C4-2B (cell line): ENCODE measurements around the gene NEDD4L.
A peak's percentile ranks its signal among the peaks of the same experiment; 100 is the strongest.

Source experiments
- H3K27ac ChIP-seq: fragments of 450-650 bp; 2 replicates; pipeline ENCODE4 v1.5.1; 2017
- CTCF ChIP-seq: fragments of 450-650 bp; conservative IDR thresholded peaks from 2 replicates; pipeline ENCODE4 v1.5.1; 2017; ENCODE audit warnings: mild to moderate bottlenecking
- ZFX ChIP-seq: fragments of 450-650 bp; IDR thresholded peaks from 2 replicates; pipeline ENCODE4 v1.6.1; 2017

The NEDD4L gene

GRCh38 chr18:58321986-58322385, 278.0 kb downstream of the NEDD4L start:
- H3K27ac ChIP-seq, result no peak overlapping the region
- TF ChIP-seq CTCF, result peak; percentile 71
- TF ChIP-seq ZFX, result no peak

GRCh38 chr18:58322464-58322863, 278.4 kb downstream of the NEDD4L start:
- no peak overlapping the region for H3K27ac ChIP-seq
- TF ChIP-seq ZFX (no peak), CTCF (peak; percentile 7; the same call in 1 of the 2 replicates)

DNA sequence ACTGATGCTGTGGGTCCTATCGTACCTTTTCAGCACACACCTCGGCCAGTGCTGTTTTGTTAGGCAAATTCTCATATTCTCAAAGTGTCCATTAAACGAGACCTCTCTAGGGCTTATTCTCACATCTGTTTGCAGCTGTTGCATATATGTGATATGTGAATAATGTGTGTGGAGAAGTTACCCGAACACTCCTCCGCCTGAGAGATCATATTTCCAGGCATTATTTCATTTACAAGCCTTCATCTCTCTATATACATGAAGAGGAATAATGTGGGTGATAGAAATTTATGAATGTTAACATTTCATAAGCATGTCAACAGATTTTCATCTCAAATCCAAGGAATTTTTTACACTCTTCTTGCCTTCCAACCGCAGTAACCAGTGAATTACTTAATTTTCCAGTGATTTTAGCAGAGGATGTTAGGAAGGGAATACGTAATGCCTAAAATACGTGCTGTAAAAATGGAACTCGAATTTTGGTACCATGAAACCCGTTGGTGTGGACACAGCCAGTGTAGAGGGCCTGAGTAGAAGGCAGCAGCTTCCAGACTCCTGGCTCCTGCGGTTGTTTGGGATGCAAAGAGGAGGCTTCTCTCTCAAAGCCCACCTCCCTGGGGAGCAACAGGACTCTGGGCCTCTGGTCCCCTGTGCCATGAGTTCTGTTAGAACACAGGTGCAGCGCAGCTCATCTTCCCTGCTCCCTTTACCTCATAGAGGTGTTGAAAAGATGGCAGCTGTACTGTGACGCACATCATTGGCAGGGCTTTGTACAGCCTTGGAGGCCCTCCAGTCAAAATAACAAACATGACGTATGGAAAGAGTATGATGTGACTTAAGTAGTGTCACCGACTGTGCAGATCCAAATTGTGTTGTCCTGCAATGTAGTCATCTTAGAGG, 280.1 kb downstream of the NEDD4L start:
- TF ChIP-seq ZFX, result no peak
- no peak for TF ChIP-seq CTCF

GRCh38 chr18:58324824-58325480, 280.9 kb downstream of the NEDD4L start:
- TF ChIP-seq ZFX (no peak), CTCF (no peak)
- H3K27ac ChIP-seq, result no peak overlapping the region

More for the DNA sequence above, 280.1 kb downstream of the NEDD4L start:
- no peak overlapping the region for H3K27ac ChIP-seq

- H3K27ac ChIP-seq, result no peak overlapping the region
Observed at GRCh38 chr18:58325494-58325893, 281.5 kb downstream of the NEDD4L start.

DNA sequence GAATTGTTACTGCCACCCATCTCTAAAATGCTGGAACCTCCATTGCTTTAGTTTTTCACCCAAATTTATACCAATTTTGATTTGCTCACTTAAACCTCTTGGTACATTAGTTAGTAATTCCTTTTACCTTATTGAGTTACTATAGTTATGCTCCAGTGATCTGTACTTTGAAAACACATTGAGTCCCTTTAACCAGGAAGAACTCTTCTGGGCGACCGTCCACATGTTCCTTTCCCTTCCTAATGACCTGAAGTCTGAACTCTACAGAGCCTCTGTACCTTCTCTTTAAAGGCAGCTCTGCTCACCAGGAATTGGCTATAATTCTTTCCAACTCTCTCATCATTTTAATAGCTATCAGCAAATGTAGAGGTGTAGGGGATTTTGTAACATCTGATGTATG, 290.0 kb downstream of the NEDD4L start:
- TF ChIP-seq ZFX (no peak), CTCF (no peak)

More at GRCh38 chr18:58325494-58325893, 281.5 kb downstream of the NEDD4L start:
- TF ChIP-seq CTCF (no peak), ZFX (no peak)

GRCh38 chr18:58335223-58335622, 291.2 kb downstream of the NEDD4L start:
- TF ChIP-seq CTCF (no peak), ZFX (no peak)
- no peak overlapping the region for H3K27ac ChIP-seq

More for the DNA sequence above, 290.0 kb downstream of the NEDD4L start:
- no peak overlapping the region for H3K27ac ChIP-seq
